OCI-LY1 (cell line): ENCODE measurements around the gene MAGI2.

ENCODE experiments used
- CTCF ChIP-seq: fragments of 200-600 bp; sonication (generic), shearing (Covaris generic); IDR thresholded peaks from 2 replicates; pipeline ENCODE4 v1.5.1; 2017; ENCODE audit warnings: mild to moderate bottlenecking, antibody characterized with exemption, low read length, moderate library complexity, mixed read lengths
- EZH2 ChIP-seq: fragments of 200-600 bp; sonication (generic), shearing (Covaris generic); IDR thresholded peaks from 2 replicates; pipeline ENCODE4 v1.8.0; 2017; ENCODE audit warnings: borderline replicate concordance, mixed run types, mild to moderate bottlenecking, antibody characterized with exemption, low read length, moderate library complexity, mixed read lengths

DNA sequence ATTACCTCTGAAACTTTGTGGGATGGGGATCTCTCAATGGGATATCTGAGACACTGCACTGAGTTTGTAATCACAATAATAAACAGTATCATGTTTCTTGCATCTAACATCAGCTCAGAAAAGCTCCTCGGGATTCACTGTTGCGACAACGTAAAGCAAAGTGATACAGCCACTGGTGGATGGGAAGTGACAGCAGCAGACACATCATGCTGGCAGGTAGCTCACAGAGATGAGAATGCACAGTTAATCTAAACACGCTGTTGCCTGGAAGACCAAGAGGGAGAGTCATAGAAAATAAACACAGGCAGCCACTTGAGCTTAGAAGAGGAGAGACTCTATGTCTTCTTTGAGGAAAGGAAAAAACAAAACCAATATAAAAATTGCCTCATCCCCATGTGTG is 513.8 kb downstream of the MAGI2 start:
- no peak for TF ChIP-seq EZH2
- no peak for TF ChIP-seq CTCF
